Gastroesophageal sphincter (tissue), 3 donors: ENCODE data around the gene AKT3.

Experiments
- CTCF ChIP-seq, 4 experiments: fragments of 200-600 bp in 2 of 4; fragments of 450-650 bp in 2 of 4; sonication (generic) in 1 of 4; IDR thresholded peaks; one replicate each; pipeline ENCODE4 v1.5.1; 2017 to 2019; ENCODE audit warnings: antibody characterized with exemption in 4 of 4, mild to moderate bottlenecking in 2 of 4, moderate library complexity in 2 of 4
- EP300 ChIP-seq: sonication (generic); formaldehyde crosslinking; IDR thresholded peaks from one replicate; pipeline ENCODE4 v1.6.1; 2017; ENCODE audit warnings: antibody characterized with exemption, mild to moderate bottlenecking
- POLR2A ChIP-seq, 2 donors: fragments of 450-650 bp; IDR thresholded peaks; one replicate each; pipeline ENCODE4 v1.6.1; 2017; ENCODE audit warnings: antibody characterized with exemption in 2 of 2, mild to moderate bottlenecking in 2 of 2, moderate library complexity in 1 of 2
- POLR2AphosphoS5 ChIP-seq: sonication (generic); formaldehyde crosslinking; IDR thresholded peaks from one replicate; pipeline ENCODE4 v1.6.1; 2017; ENCODE audit warnings: antibody characterized with exemption

GRCh38 chr1:243798726-243799125 lies 51.3 kb downstream of the AKT3 start:
- TF ChIP-seq CTCF (IDR thresholded peaks at IDR 0.05) (no peak), POLR2AphosphoS5 (no peak), POLR2A (IDR thresholded peaks at IDR 0.05) (no peak), EP300 (no peak)
